ENCODE results near the gene DYNC1H1.
A peak's percentile ranks its signal among the peaks of the same experiment; 100 is the strongest.
"Not testable (repeated sequence)": the region's sequence is repeated elsewhere in the genome, so short reads cannot be mapped to it uniquely, and the experiment has no call there.

DYNC1H1 gene

GRCh38 chr14:102063808-102064429 is 99.5 kb downstream of the DYNC1H1 start:
- Histone ChIP-seq H3K36me3 (ENCODE audit: control insufficient read depth, insufficient read depth, low read length) (no peaks in the 10 kb centered on the region), H2AFZ (peak overlapping the region; percentile 75), H3K4me3 (ENCODE audit: low read depth, low read length) (no peak overlapping the region), H3K27me3 (ENCODE audit: control insufficient read depth, insufficient read depth, low read length) (no peaks in the 10 kb centered on the region), H3K79me2 (no peaks in the 10 kb centered on the region), H3K4me1 (no peaks in the 10 kb centered on the region), H3K9me3 (ENCODE audit: control insufficient read depth, low read length) (no peaks in the 10 kb centered on the region), H3K9ac (no peak overlapping the region), H3K4me2 (ENCODE audit: low read length) (no peak overlapping the region), H3K27ac (no peak overlapping the region)
- TF ChIP-seq CTCF (IDR thresholded peaks at IDR 0.05), result no peak

- not testable (repeated sequence) for H3K27ac ChIP-seq; H3K4me1 ChIP-seq; H3K4me2 ChIP-seq (ENCODE audit: low read length); H3K79me2 ChIP-seq; H3K9me3 ChIP-seq (ENCODE audit: control insufficient read depth, low read length); H2AFZ ChIP-seq; H3K9ac ChIP-seq; H3K27me3 ChIP-seq (ENCODE audit: control insufficient read depth, insufficient read depth, low read length); H3K36me3 ChIP-seq (ENCODE audit: control insufficient read depth, insufficient read depth, low read length); H3K4me3 ChIP-seq (ENCODE audit: low read depth, low read length)
Observed at GRCh38 chr14:102064590-102064989, 100.2 kb downstream of the DYNC1H1 start.

- no peaks in the 10 kb centered on the region for H3K27me3 ChIP-seq (ENCODE audit: control insufficient read depth, insufficient read depth, low read length)
- H3K9me3 ChIP-seq (ENCODE audit: control insufficient read depth, low read length), result no peaks in the 10 kb centered on the region
- H3K79me2 ChIP-seq, result no peaks in the 10 kb centered on the region
- H3K36me3 ChIP-seq (ENCODE audit: control insufficient read depth, insufficient read depth, low read length), result no peaks in the 10 kb centered on the region
- no peak overlapping the region for H3K4me2 ChIP-seq (ENCODE audit: low read length)
- H2AFZ ChIP-seq, result no peak overlapping the region
- no peak overlapping the region for H3K27ac ChIP-seq
- no peak overlapping the region for H3K9ac ChIP-seq
- H3K4me3 ChIP-seq (ENCODE audit: low read depth, low read length), result no peak overlapping the region
- TF ChIP-seq CTCF (IDR thresholded peaks at IDR 0.05), result no peak
- no peaks in the 10 kb centered on the region for H3K4me1 ChIP-seq
Observed at GRCh38 chr14:102066041-102066451, 101.7 kb downstream of the DYNC1H1 start.

GRCh38 chr14:102071283-102071998 is 107.1 kb downstream of the DYNC1H1 start:
- no peak overlapping the region for H3K4me3 ChIP-seq (ENCODE audit: low read depth, low read length)
- H2AFZ ChIP-seq, result no peak overlapping the region
- no peak for TF ChIP-seq CTCF (IDR thresholded peaks at IDR 0.05)
- H3K9me3 ChIP-seq (ENCODE audit: control insufficient read depth, low read length), result no peaks in the 10 kb centered on the region
- H3K4me1 ChIP-seq, result no peaks in the 10 kb centered on the region
- H3K79me2 ChIP-seq, result no peaks in the 10 kb centered on the region
- H3K9ac ChIP-seq, result no peak overlapping the region
- no peak overlapping the region for H3K27ac ChIP-seq
- no peak overlapping the region for H3K4me2 ChIP-seq (ENCODE audit: low read length)
- no peaks in the 10 kb centered on the region for H3K27me3 ChIP-seq (ENCODE audit: control insufficient read depth, insufficient read depth, low read length)
- H3K36me3 ChIP-seq (ENCODE audit: control insufficient read depth, insufficient read depth, low read length), result no peaks in the 10 kb centered on the region

- H3K27me3 ChIP-seq (ENCODE audit: control insufficient read depth, insufficient read depth, low read length), result no peaks in the 10 kb centered on the region
- TF ChIP-seq CTCF (IDR thresholded peaks at IDR 0.05), result no peak
- H3K36me3 ChIP-seq (ENCODE audit: control insufficient read depth, insufficient read depth, low read length), result no peaks in the 10 kb centered on the region
- H2AFZ ChIP-seq, result no peak overlapping the region
- H3K79me2 ChIP-seq, result no peaks in the 10 kb centered on the region
- H3K4me1 ChIP-seq, result no peaks in the 10 kb centered on the region
- no peak overlapping the region for H3K27ac ChIP-seq
- no peak overlapping the region for H3K4me2 ChIP-seq (ENCODE audit: low read length)
- no peak overlapping the region for H3K4me3 ChIP-seq (ENCODE audit: low read depth, low read length)
- no peak overlapping the region for H3K9ac ChIP-seq
- no peaks in the 10 kb centered on the region for H3K9me3 ChIP-seq (ENCODE audit: control insufficient read depth, low read length)
Observed at GRCh38 chr14:102074415-102074964, 110.1 kb downstream of the DYNC1H1 start.
